Astrocyte of the spinal cord (primary cell): ENCODE measurements around the gene HOXA1.

ENCODE experiments used
- DNase-seq: peaks from one replicate; pipeline ENCODE4 v3.0.0; 2011; ENCODE audit warnings: low read depth, low spot score
- H3K4me3 ChIP-seq: 2 replicates; pipeline ENCODE4 v1.5.1; 2011; ENCODE audit warnings: low read depth, mild to moderate bottlenecking, low read length, moderate library complexity
- in situ Hi-C: cut with HindIII; loops from 2 replicates; pipeline ENCODE4 v1.10.0; 2017; ENCODE audit warnings: low sequenced_read_pairs
- TF ChIP-seq, protein P1 (sequence below): IDR thresholded peaks from 2 replicates; pipeline ENCODE4 v1.5.1; 2012; ENCODE audit warnings: low read depth, mild to moderate bottlenecking, low read length, inconsistent platforms

Gene HOXA1

DNA sequence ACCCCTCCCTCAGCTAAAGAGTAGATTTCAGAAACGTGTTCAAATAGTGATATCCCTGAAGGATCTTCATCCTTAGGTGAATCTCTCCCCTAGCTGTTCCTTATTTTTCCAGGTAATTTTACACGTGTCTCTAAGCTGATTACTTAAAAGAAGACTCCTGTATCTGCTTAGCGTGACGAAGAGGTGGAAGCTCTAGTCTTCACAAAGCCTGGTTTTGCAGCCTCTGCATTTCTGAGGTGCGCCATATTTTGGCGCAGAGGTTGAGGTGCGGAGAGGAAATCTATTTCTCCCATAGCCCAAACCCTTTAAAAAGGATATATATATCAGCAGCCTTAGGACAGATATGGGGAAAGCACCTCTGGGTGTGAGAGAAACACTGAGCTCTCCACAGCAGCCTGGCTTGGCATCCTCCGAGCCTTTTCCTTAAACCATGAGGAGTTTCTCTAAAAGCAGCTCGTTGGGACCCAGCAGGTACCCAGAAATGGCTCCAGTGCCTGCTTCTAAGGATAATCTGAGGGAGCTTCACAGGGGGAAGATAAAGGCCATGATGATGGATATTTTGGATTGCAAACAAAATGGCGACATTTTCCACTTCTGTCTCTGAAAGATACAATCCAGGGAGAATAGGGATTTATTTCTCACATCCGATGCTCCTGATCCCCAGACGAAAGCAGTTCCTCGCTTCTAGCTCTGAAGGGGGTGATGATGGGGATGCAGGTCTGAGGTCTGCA lies 9.7 kb upstream of the HOXA1 start:
- in situ Hi-C loops, result no loop called here
- TF ChIP-seq, protein P1, sequence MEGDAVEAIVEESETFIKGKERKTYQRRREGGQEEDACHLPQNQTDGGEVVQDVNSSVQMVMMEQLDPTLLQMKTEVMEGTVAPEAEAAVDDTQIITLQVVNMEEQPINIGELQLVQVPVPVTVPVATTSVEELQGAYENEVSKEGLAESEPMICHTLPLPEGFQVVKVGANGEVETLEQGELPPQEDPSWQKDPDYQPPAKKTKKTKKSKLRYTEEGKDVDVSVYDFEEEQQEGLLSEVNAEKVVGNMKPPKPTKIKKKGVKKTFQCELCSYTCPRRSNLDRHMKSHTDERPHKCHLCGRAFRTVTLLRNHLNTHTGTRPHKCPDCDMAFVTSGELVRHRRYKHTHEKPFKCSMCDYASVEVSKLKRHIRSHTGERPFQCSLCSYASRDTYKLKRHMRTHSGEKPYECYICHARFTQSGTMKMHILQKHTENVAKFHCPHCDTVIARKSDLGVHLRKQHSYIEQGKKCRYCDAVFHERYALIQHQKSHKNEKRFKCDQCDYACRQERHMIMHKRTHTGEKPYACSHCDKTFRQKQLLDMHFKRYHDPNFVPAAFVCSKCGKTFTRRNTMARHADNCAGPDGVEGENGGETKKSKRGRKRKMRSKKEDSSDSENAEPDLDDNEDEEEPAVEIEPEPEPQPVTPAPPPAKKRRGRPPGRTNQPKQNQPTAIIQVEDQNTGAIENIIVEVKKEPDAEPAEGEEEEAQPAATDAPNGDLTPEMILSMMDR, result no peak
- no peak overlapping the region for H3K4me3 ChIP-seq
- DNase-seq, result peak; percentile 65

DNA sequence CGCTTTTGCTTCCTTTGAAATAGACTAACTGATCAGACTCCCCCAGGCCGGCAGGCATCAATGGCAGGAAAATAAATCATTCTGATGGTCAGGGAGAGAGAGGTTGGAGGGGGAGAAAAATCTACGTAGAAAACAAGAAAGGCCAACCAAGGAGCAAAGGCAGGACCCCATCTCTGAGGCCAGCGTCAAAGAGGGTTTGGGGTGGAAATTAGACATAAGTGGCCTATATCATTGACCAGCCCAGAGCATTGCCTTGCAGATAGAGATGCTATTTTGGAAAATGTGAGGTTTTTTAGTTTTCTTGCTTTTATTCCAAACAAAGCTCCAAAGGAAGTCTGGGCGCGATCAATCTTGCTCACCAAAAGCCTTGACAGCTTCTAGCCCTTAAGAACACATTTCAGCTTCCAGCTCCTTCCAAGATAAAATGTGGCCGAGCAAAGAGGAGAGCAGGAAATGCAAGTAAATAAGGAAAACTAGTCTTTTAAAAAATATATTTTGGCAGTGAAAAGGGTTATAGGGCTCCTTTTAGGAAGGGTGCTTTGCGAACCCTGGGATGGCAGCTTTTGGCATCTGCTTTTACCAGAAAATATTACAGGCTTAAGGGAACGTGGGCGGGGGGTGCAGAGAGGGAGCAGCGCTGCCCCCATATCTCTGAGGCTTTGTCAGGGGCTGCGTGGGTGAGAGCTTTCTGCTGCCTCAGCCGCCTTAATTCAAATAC lies 8.7 kb upstream of the HOXA1 start:
- H3K4me3 ChIP-seq, result no peak overlapping the region
- peak; percentile 73 for DNase-seq
- in situ Hi-C loops, result no loop called here
- TF ChIP-seq, protein P1, result no peak

DNA sequence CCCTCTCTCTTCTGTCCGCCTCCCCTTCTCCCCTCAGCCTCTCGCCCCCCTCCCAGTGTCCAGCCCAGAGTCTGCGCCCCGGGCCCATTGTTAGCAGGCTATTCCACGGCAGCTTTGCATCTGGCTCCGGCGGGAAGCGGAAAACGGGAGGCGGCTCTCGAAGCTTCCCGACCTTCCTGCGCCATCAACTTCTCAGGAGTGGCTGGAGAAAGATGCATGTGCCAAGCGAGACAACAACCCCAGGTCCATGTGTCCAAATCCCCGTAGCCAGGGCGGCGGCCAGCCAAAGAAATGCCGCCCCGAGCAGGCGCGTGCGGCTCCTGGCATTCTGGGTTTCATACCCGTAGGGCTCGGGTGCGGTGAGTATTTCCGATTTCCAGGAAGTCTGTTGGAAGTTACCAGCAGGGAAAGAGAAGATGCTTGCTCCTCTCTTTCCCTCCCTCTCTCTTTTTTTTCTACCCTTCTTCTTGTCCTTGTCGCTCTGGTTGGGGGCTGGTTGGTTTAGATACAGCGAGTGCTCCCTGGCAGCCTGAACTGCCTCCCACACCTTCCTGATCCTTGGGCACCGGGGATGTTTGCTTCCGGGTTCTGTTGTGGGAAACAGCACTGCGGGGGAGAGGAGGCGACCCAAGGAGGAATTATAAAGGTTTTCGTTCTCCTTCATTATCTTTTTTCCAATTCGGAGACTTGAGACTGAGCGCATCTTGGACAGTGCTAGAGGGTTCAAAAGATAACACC lies 7.9 kb upstream of the HOXA1 start:
- in situ Hi-C loops, result no loop called here
- peak overlapping the region; percentile 57 for H3K4me3 ChIP-seq
- TF ChIP-seq, protein P1, result no peak
- DNase-seq, result peak; percentile 61

DNA sequence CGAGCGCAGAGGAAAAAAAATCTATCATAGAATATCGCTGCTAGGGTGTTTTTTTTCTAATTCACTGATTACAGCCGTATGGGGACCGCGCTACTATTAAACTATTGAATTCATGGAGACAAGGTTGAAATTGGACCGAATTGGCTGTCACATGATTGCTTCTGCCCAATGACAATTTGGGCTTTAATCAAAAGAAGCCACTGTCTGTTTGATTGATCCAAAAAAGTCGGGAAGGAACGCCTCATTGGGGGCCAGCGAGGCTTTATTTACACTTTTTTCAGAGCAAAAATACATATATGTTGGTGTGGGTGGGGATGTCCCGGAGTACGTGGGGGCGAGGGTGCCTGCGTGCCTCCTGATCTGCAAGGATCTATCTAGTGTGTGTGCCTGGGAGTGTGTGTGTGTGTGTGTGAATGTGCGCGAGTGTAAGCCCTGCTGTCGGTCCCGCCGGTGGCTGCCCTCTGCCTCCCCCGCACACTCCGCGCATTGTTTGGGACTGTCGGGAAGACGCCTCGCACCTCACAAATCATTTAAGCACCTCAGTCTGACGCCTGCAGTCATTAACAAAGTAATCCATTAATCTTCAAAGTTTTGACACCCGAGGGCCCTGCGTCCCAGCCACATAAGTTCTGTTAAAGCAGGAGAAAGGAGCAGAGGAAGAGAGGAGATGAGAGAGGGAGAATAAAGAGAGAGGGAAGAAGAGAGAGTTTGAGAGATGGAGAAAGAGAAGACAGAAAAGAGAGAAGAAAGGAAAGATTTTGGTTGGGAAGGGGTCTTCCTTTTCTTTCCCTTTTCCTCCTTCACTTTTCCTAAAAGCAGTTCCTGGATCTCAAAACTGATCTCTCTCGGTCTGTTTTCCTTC lies 7.0 kb upstream of the HOXA1 start, which contains the start of gene HOXA2:
HOXA2 (minus strand) TSS at position 103 of the 862 bp plus-strand sequence. CDS start 183 bp downstream, outside the sequence.
- in situ Hi-C loops, result no loop called here
- peak within 1 kb of the TSS; percentile 57 for H3K4me3 ChIP-seq
- TF ChIP-seq, protein P1, result no peak
- DNase-seq, result peak; percentile 88

DNA sequence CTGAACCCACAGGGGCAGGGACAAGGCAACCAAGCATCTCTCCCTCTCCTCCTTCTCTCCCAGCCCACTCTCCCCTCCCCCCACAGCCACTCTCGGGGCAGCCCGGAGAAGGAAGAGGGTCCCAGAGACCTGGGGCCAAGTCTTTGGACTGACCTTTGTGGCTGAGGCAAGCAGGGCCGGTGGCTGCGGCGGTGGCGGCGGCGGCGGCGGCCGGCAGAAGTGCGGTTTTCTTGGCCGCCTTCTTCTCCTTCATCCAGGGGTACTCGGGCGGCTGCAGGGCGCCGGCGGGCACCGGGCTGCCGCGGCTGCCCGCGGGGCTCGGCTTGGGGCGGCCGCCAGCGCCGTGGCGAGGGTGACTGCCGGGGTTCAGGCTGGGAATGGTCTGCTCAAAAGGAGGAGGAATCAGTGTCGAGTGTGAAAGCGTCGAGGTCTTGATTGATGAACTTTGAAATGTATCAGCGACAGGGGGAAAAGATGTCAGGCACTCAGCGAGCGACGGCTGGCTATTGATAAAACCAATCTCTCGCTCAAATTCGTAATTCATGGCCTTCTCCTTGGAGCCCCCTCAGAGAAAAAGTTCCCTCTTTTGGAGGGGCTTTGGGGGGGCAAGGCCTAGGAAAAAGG lies 6.3 kb upstream of the HOXA1 start:
- in situ Hi-C loops, result no loop called here
- DNase-seq, result no peak
- TF ChIP-seq, protein P1, result no peak
- H3K4me3 ChIP-seq, result peak overlapping the region; percentile 57
